HCT116 (cell line): ENCODE results near the gene MRM3. TPM values are rescaled to one million over a fixed set of nuclear protein-coding genes. Genes with fewer than 3 reads are reported as not detected.

Experiments
- ATAC-seq: fragments of 200-7000 bp; cut with Tn5 transposase; 2 replicates; pipeline ENCODE4 v1.9.1; 2020; ENCODE audit warnings: mild to moderate bottlenecking, moderate library complexity
- BruUV-seq: library from RNA; stranded (reverse); fragments of 400-500 nt; replicated peaks from 2 replicates; lab custom pipeline; 2021; lab: Mats Ljungman, UMichigan
- CTCF ChIA-PET: fragments of 300-600 bp; sonication (Branson Sonifier 250); formaldehyde crosslinking; loops from one replicate; lab custom pipeline; 2021; ENCODE audit warnings: antibody characterized with exemption; lab: Charles Lee
- POLR2A ChIA-PET: fragments of 300-600, 350-600 bp; sonication (Branson Sonifier 250); formaldehyde crosslinking; loops from one replicate; lab custom pipeline; 2021; ENCODE audit warnings: antibody characterized with exemption; lab: Charles Lee
- RAD21 ChIA-PET, 2 experiments: fragments of 300-600 bp; sonication (Branson Sonifier 250); formaldehyde crosslinking; loops; one replicate each; lab custom pipeline; 2023; ENCODE audit warnings: low total read pairs in 2 of 2; ENCODE audit not compliant: uncharacterized antibody in 2 of 2, unreplicated experiment in 2 of 2, low non-redundant PET in 1 of 2; lab: Charles Lee
- DNase-seq: peaks from one replicate; pipeline ENCODE4 v3.0.0-alpha.2; 2010; ENCODE audit warnings: low read depth, low spot score
- H2AFZ ChIP-seq: fragments of 200-600 bp; shearing (Covaris generic), sonication (generic); 2 replicates; pipeline ENCODE4 v1.6.1; 2017; ENCODE audit warnings: low read depth, mixed run types, mixed read lengths, antibody characterized with exemption, low read length; ENCODE audit not compliant: poor library complexity, severe bottlenecking
- H3K27ac ChIP-seq: 2 replicates; pipeline ENCODE4 v1.5.1; 2012; ENCODE audit warnings: low read depth, low read length
- H3K27me3 ChIP-seq: fragments of 200-600 bp; sonication (generic); 2 replicates; pipeline ENCODE4 v1.6.1; 2016; ENCODE audit warnings: mixed run types, low read length, mixed read lengths; ENCODE audit not compliant: insufficient read depth
- H3K36me3 ChIP-seq, 2 experiments: fragments of 200-500 bp in 1 of 2; fragments of 200-600 bp in 1 of 2; sonication (Bioruptor generic) in 1 of 2; sonication (generic) in 1 of 2; 2 replicates each; pipeline versions ENCODE4 v1.5.1 to v1.6.1; 2014 to 2016; ENCODE audit warnings: low read length in 2 of 2, inconsistent platforms in 1 of 2, mixed read lengths in 1 of 2, mixed run types in 1 of 2; ENCODE audit not compliant: insufficient read depth in 2 of 2, control insufficient read depth in 1 of 2
- H3K4me1 ChIP-seq, 2 experiments: fragments of 200-600 bp in 1 of 2; sonication (generic) in 1 of 2; 2 replicates each; pipeline versions ENCODE4 v1.5.1 to v1.6.1; 2012 to 2017; ENCODE audit warnings: low read length in 2 of 2, inconsistent platforms in 1 of 2, mild to moderate bottlenecking in 1 of 2, mixed read lengths in 1 of 2, mixed run types in 1 of 2, moderate library complexity in 1 of 2; ENCODE audit not compliant: insufficient read depth in 2 of 2, control insufficient read depth in 1 of 2
- H3K4me2 ChIP-seq: fragments of 200-600 bp; sonication (generic); 2 replicates; pipeline ENCODE4 v1.6.1; 2017; ENCODE audit warnings: mixed run types, low read length, mixed read lengths
- H3K4me3 ChIP-seq, 2 experiments: fragments of 200-600 bp in 1 of 2; sonication (generic) in 1 of 2; replicated peaks in 1 of 2; 2 replicates each; pipeline ENCODE4 v1.5.1; 2011 to 2016; ENCODE audit warnings: low read length in 2 of 2, control low read depth in 1 of 2, low read depth in 1 of 2, mild to moderate bottlenecking in 1 of 2, mixed read lengths in 1 of 2, mixed run types in 1 of 2
- H3K79me2 ChIP-seq: fragments of 200-600 bp; sonication (generic); 2 replicates; pipeline ENCODE4 v1.6.1; 2017; ENCODE audit warnings: mild to moderate bottlenecking, mixed run types, low read length, moderate library complexity, mixed read lengths; ENCODE audit not compliant: insufficient read depth
- H3K9ac ChIP-seq: fragments of 200-600 bp; sonication (generic); 2 replicates; pipeline ENCODE4 v1.6.1; 2016; ENCODE audit warnings: low read length, mixed read lengths
- H3K9me2 ChIP-seq: fragments of 200-600 bp; sonication (generic), shearing (Covaris generic); 2 replicates; pipeline ENCODE4 v1.6.1; 2017; ENCODE audit warnings: mixed run types, mild to moderate bottlenecking, moderate library complexity; ENCODE audit not compliant: insufficient read depth
- H3K9me3 ChIP-seq, 2 experiments: fragments of 200-500 bp in 1 of 2; fragments of 200-600 bp in 1 of 2; sonication (Bioruptor generic) in 1 of 2; sonication (generic) in 1 of 2; 2 replicates each; pipeline ENCODE4 v1.6.1; 2014 to 2017; ENCODE audit warnings: low read length in 2 of 2, mixed read lengths in 2 of 2, inconsistent platforms in 1 of 2, low read depth in 1 of 2, mild to moderate bottlenecking in 1 of 2, mixed run types in 1 of 2, moderate library complexity in 1 of 2; ENCODE audit not compliant: control insufficient read depth in 1 of 2, insufficient read depth in 1 of 2
- H4K20me1 ChIP-seq: fragments of 200-600 bp; sonication (generic), shearing (Covaris generic); 2 replicates; pipeline ENCODE4 v1.6.1; 2017; ENCODE audit warnings: mixed run types, mild to moderate bottlenecking, moderate library complexity; ENCODE audit not compliant: insufficient read depth
- EGR1 ChIP-seq: IDR thresholded peaks from 2 replicates; pipeline ENCODE4 v1.6.1; 2012; ENCODE audit warnings: low read depth
- ELF1 ChIP-seq: IDR thresholded peaks from 2 replicates; pipeline ENCODE4 v1.6.1; 2012; ENCODE audit warnings: low read depth, borderline replicate concordance
- EZH2 ChIP-seq: fragments of 200-600 bp; sonication (generic); IDR thresholded peaks from 2 replicates; pipeline ENCODE4 v1.6.1; 2017; ENCODE audit warnings: antibody characterized with exemption, mixed run types
- FOSL1 ChIP-seq: IDR thresholded peaks from 2 replicates; pipeline ENCODE4 v1.6.1; 2012; ENCODE audit warnings: low read depth
- POLR2A ChIP-seq: IDR thresholded peaks from 2 replicates; pipeline ENCODE4 v1.7.0; 2011; ENCODE audit warnings: borderline replicate concordance; ENCODE audit not compliant: insufficient read depth, insufficient read length; ENCODE audit errors: extremely low read depth
- SIN3A ChIP-seq: IDR thresholded peaks from 2 replicates; pipeline ENCODE4 v1.6.1; 2012; ENCODE audit warnings: low read depth
- SRF ChIP-seq: IDR thresholded peaks from 2 replicates; pipeline ENCODE4 v1.6.1; 2012; ENCODE audit warnings: low read depth
- intact Hi-C: fragments of 100-400 bp; cut with micrococcal nuclease; formaldehyde crosslinking; loops from 2 replicates; pipeline ENCODE4 v1.10.0; 2022
- total RNA-seq: library from RNA; stranded (reverse); gene quantifications from one replicate; pipeline ENCODE4 v1.2.1, GENCODE V29; 2021; ENCODE audit not compliant: unreplicated experiment
- TF ChIP-seq, protein P1 (sequence below): IDR thresholded peaks from 2 replicates; pipeline ENCODE4 v1.6.1; 2012
- TF ChIP-seq, protein P2 (sequence below): IDR thresholded peaks from 2 replicates; pipeline ENCODE4 v1.6.1; 2012

MRM3 gene
- total RNA-seq, 1 experiment from 2014 or later: 32.6 TPM

DNA sequence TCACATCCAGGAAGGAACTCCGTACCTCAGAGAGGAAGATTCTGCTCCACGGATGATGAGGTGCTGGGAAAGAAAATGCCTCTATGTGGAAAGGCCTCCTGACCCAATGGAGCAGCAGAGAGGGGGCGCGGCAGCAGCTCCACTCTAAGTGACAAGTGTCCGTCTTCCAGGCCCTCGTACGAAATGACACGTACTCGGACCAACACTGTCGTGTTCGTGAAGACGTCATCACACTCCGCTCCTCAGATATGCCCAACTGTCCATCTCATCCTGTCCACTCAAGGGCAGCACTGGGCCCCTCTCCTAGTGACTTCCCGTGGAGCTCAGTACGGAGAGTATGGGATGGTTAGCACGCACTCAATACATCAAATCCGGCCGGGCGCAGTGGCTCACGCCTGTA lies 32.2 kb downstream of the MRM3 start:
- TF ChIP-seq, protein P1, sequence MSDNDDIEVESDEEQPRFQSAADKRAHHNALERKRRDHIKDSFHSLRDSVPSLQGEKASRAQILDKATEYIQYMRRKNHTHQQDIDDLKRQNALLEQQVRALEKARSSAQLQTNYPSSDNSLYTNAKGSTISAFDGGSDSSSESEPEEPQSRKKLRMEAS: no peak
- no peak for TF ChIP-seq SIN3A
- no peak for TF ChIP-seq SRF
- TF ChIP-seq EGR1: no peak
- TF ChIP-seq ELF1: no peak
- TF ChIP-seq POLR2A: no peak
- Histone ChIP-seq H3K9me3 (no peaks in the 10 kb centered on the region), H3K4me2 (no peak overlapping the region), H3K79me2 (peaks cover 11% of the 10 kb centered on the region; the same call in 1 of the 2 replicates), H3K9me2 (no peaks in the 10 kb centered on the region), H3K27me3 (no peaks in the 10 kb centered on the region), H3K4me1 (no peaks in the 10 kb centered on the region), H2AFZ (no peak overlapping the region), H3K36me3 (peaks cover 9 to 10% of the 10 kb centered on the region in 2 experiments; a peak in 3 of 4 replicates), H3K9ac (no peak overlapping the region), H3K27ac (no peak overlapping the region), H3K4me3 (no peak overlapping the region), H4K20me1 (no peaks in the 10 kb centered on the region)
- no peak for DNase-seq
- ChIA-PET POLR2A (no interaction called here), RAD21 (no interaction called here), CTCF (no interaction called here)
- ATAC-seq: no peak
- BruUV-seq: no TSS peak
- intact Hi-C loops: no loop called here

DNA sequence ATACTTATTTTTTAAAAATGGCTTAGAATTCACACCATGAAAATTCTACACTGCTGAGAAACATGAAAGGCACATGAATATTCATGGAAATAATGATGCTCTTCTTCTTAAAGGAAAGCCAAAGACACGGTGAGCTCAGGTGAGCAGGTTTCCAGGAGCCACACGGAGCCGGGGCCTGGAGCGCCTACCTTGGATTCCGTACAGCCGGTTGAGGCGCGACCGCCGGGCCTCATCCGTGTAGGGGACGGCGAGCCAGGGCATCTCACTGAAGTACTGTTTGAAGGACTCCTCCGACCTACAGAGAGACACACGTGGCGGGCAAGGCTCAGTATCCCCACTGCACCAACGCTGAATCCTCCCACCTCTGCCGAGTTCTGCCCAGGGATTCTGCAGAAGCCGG lies 37.1 kb downstream of the MRM3 start:
- Histone ChIP-seq H3K4me1 (no peaks in the 10 kb centered on the region), H3K27me3 (no peaks in the 10 kb centered on the region), H4K20me1 (no peaks in the 10 kb centered on the region), H3K4me2 (no peak overlapping the region), H3K4me3 (no peak overlapping the region), H3K9ac (no peak overlapping the region), H3K9me3 (no peaks in the 10 kb centered on the region), H3K9me2 (no peaks in the 10 kb centered on the region), H3K79me2 (no peaks in the 10 kb centered on the region), H3K36me3 (peaks cover 9 to 11% of the 10 kb centered on the region in 2 experiments; a peak in 2 of 4 replicates), H2AFZ (no peak overlapping the region), H3K27ac (no peak overlapping the region)
- intact Hi-C loops: no loop called here
- DNase-seq (no peak), ATAC-seq (no peak)
- TF ChIP-seq EGR1 (no peak), EZH2 (no peak), POLR2A (no peak), FOSL1 (no peak)
- TF ChIP-seq, protein P2, sequence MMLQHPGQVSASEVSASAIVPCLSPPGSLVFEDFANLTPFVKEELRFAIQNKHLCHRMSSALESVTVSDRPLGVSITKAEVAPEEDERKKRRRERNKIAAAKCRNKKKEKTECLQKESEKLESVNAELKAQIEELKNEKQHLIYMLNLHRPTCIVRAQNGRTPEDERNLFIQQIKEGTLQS: no peak
- TF ChIP-seq, protein P1: no peak
- CTCF ChIA-PET: no interaction called here
- POLR2A ChIA-PET: no interaction called here
- no TSS peak for BruUV-seq
- RAD21 ChIA-PET: no interaction called here
